Measurements from ENCODE around the gene SRP68.

GRCh38 chr17:76088868-76089576, 16.7 kb upstream of the SRP68 start:
- TF ChIP-seq CTCF (conservative IDR thresholded peaks at IDR 0.05): no peak
- no peak for TF ChIP-seq ZFX (IDR thresholded peaks at IDR 0.05)
